Stimulated activated CD8-positive, alpha-beta memory T cell treated with anti-CD3 and anti-CD28 coated beads, Interleukin-2, amount 100 ng/mL, for 48 hours (primary cell): ENCODE data around the gene SLC35E2B.
A peak's percentile ranks its signal among the peaks of the same experiment; 100 is the strongest.
"Not testable (repeated sequence)": the region's sequence is repeated elsewhere in the genome, so short reads cannot be mapped to it uniquely, and the experiment has no call there.

Experiments used
- DNase-seq, 2 donors: peaks; one replicate each; pipeline ENCODE4 v3.0.0-alpha.2; 2020; ENCODE audit warnings: low read depth in 2 of 2

Gene SLC35E2B

DNA sequence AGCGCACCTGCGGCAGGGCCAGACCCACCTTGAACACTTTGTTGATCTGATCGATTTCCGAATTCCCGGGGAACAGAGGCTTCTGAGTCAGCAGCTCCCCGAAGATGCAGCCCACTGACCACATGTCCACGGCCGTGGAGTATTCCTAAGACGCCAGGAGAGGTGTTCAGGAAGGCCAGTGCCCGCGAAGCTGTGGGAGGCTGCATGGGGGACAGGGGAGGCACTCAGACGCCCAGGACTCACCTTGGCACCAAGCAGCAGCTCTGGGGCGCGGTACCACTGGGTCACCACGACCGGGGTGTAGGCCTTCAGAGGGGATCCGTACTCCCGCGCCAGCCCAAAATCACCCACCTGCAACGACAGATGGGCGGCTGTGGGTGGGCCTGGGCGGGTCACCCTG lies 11.2 kb upstream of the SLC35E2B start:
- DNase-seq, result no peak

- DNase-seq, result not testable (repeated sequence)
These were observed 9.9 kb upstream of the SLC35E2B start for GRCh38 chr1:1702506-1702905.

GRCh38 chr1:1700557-1700956 lies 8.0 kb upstream of the SLC35E2B start:
- DNase-seq, result not testable (repeated sequence)

GRCh38 chr1:1700067-1700466 lies 7.5 kb upstream of the SLC35E2B start:
- not testable (repeated sequence) for DNase-seq

GRCh38 chr1:1699061-1699460 lies 6.5 kb upstream of the SLC35E2B start:
- not testable (repeated sequence) for DNase-seq

DNA sequence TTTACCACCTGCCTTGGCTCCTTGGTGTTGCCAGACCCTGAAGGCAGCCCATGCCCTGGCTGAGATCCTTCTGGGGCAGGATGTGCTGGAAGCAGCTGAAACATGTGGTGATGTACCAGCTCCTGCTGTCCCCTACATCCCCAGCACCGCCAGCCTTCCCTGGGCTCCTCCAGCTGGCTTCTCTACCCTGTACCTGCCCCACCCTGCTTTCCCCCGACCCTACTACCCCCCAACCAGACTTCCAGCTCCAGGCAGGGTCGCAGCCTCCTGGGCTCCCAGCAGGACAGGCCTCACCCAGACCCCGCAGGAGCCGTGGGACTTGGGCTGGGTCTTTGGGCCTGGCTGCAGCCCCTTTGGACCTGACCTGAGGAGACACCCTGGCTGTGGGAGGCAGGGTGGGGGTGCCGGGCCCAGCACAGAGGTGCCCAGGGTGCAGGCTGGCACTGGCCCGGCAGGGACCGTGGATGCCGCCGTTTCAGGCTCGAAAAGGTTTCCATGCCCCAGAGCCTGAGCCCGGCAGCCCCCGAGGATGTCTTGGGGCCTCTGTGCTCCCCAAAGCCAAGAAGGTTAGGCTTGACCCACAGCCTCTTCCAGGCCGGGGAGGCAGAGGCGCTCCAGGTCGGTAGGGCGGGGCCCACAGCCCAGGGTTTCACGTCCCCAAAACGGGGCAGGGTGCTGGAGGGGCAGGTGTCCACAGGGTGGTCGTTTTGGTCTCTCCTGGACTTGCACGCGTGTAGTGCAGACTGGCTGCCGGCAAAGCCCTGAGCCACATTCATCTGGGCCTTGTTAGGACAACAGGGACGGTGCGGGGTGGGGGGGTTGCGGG lies 5.0 kb upstream of the SLC35E2B start:
- DNase-seq, result not testable (repeated sequence)

GRCh38 chr1:1696431-1697357 lies 4.1 kb upstream of the SLC35E2B start:
- DNase-seq, result not testable (repeated sequence)

DNA sequence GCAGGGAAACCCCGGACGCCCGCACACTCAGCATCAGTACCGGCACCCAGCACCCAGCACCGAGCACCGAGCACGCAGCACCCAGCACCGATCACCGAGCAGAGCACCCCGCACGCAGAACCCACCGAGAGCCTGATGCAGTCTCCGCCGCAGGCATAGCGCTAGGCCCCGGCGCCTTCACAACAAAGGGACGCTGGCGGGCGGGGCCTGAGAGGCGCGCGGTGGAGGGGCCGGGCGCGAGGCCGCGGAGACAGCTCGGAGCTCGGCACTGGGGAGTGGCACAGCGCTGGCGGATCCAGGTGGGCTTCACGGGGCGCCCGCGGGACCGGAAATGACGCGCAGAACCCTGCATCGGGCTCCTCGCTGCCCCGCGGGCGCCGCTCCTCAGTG lies 276 bp downstream of the SLC35E2B start:
- peak; percentile 64 to 73 for DNase-seq

- DNase-seq, result not testable (repeated sequence)
These were observed 1.2 kb downstream of the SLC35E2B start for GRCh38 chr1:1691443-1691842.

GRCh38 chr1:1689526-1689925 lies 3.1 kb downstream of the SLC35E2B start:
- DNase-seq, result not testable (repeated sequence)

DNA sequence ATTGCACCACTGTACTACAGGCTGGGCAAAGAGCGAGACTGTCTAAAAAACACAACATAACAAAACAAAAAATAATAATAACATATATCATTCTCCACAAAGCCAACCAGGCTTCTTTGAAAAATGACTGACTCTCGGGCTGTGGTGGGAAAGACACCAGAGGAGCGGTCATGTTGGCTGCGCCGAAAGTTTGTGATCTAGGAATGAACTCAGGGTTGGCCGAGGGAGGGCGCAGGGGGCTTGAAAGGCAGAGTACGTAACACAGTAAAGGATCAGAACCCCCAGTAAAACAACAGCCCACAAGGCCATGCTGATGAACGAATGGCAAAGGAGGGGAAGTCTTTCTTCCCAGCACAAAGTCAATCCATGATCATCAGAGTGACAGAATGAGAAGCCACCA lies 4.7 kb downstream of the SLC35E2B start:
- no peak for DNase-seq

DNA sequence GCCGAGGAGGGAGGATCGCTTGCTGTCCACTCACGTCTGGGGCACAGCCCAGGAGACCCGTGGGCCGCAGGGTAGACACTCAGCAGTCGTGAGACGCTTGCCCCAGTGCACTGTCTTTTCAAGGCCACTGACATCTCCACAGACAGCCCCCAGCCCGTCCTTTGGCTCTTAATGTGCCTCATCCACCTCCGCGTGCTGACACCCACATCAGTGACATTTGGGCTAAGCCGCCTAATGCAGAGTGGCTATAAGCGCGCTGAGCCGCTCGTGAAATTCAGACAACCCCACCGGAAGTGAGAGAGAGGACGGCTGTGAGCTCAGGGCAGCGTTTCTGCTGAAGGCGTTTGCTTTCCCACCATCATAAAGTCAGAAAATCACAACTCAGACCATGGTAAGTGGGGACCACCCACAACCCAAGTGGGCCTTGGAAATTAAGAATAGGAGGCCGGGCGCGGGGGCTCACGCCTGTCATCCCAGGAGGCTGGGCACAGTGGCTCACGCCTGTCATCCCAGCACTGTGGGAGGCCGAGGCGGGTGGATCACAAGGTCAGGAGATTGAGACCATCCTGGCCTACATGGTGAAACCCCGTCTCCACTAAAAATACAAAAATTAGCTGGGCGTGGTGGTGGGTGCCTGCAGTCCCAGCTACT lies 8.4 kb downstream of the SLC35E2B start:
- DNase-seq, result no peak

DNA sequence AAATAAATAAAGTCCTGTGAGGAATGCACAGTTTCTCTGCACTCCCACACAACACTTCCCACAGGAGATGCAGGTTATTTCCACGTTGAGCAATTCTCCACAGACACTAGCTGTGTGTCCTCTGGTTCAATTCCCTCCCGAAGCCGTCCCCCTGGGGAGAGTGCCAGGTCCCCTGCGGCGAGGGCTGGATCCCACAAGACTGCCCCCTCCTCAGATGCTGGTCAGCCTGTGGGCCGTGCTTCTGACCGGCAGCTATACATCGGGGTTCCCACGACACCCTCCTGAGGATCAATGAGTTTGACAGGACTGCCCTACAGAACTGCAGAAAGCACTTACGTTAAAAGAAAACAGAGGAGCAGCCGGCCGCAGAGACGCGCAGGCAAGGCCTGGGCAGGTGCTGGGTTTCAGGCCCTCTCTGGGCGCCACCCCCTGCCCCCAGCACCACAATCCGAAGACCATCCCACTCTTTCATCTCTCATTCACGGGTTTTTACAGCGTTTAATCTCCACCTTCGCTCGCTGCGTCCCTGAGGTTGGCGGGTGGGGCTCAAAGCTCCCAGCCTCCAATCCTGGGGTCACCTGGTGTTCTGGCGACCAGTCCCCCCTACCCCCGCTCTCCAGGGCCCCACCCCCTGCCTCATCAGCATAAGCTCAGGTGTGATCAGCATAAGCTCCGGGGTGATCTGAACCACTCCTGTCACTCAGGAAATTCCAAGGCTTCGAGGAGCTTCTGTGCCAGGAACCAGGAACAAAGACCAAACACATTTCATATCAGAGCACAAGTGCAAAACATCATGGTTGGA lies 9.3 kb downstream of the SLC35E2B start:
- DNase-seq, result no peak

GRCh38 chr1:1680912-1681273 lies 11.7 kb downstream of the SLC35E2B start:
- no peak for DNase-seq

DNA sequence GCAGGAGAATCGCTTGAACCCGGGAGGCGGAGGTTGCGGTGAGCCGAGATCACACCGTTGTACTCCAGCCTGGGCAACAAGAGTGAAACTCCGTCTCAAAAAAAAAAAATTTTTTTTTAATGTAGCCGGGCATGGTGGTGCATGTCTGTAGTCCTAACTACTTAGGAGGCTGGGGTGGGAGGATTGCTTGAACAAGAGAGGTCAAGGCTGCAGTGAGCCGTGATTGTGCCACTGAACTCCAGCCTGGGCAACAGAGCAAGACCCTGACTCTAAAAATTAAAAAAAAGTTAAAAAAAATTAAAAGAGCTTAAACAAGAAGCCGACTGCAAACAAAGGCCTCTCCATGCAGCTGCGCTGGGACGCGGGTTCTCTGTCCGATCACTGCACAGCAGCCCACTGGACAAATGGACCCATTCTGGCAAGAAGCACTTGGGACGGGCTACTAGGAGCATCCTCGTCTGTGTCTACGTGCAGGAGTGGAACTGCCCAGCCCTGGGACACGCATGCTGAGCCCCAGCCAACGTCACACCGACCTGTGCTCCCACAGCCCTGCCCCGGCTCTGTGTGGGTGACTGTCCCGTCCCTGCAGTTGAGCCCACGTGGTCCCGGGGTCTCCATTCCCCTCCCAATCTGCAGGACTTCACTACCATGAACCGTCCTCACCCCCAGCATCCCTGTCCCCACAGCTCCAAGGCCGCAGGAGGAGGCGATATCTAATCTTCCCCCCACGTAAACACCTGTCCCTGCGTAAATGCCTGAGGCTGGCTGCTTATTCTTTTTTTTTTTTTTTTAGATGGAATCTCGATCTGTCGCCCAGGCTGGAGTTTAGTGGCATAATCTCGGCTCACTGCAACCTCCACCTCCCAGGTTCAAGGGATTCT lies 12.3 kb downstream of the SLC35E2B start:
- DNase-seq, result no peak

GRCh38 chr1:1678581-1679380 lies 13.8 kb downstream of the SLC35E2B start:
- DNase-seq, result peak in 1 of 2 donors; percentile 61

DNA sequence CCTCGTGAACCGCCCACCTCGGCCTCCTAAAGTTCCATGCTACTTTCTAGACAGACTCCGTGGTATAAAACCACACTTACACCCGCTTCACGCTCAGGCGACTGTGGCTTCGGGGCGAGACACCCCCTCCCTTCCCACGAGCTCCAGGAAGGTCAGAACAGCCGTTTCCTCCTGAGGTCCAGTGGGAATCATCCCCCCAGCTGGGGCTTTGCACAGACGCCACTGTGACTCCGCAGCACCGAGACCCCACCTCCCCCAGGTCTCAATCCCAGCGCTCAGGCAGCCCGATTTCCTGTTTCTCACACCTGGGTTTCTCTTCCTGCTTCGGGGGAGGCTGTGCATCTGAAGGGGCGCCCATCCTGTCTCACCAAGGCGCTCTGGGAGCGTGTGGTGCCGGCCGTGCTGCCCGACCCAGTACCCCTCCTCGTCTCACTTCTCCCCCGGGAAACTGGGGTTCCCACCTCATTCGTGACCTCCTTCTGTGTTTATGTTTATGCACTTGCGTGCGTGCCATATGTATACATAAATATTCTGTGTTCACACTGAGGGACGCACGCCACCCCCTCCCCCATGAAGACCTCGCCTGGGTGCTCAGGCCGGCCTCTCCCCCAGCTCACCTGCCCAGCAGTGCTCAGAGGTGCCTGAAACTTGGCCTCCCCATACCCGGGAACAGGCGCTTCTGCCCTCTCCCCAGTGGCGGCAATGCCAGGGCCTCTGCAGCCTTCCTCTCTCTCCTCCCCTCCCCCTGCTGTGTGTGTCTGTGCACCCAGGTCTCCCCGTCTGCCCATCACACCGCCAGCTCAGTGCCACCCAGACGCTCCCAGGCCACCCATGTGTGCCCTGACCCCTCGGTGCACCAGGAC lies 14.6 kb downstream of the SLC35E2B start:
- no peak for DNase-seq

DNA sequence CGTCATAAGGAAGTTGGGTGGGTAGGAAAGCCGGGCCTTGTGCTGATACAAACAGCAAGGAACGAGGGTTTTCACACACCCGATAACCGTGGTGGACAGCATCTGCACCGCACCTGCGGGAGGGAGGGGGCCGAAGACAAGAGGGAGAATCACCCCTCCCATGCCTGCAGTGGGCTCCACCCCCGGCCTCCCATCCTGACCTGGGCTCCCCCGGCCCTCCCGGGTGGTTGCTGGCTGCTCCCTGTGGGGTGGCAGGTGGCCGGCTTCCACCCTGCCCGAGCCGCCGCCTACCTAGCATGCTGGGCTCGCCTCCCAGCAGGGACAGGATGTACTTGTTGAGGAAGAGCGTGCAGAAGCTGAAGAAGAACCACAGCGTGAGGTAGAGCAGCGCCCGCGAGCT lies 16.5 kb downstream of the SLC35E2B start:
- not testable (repeated sequence) for DNase-seq
